Stimulated activated CD4-positive, alpha-beta T cell treated with anti-CD3 and anti-CD28 coated beads, Interleukin-15, amount 100 ng/mL, for 48 hours (primary cell): Measurements from ENCODE around the gene C3orf22.

Source experiments
- DNase-seq, 2 donors: peaks; one replicate each; pipeline ENCODE4 v3.0.0-alpha.2; 2020; ENCODE audit warnings: low read depth in 2 of 2

The C3orf22 gene

DNA sequence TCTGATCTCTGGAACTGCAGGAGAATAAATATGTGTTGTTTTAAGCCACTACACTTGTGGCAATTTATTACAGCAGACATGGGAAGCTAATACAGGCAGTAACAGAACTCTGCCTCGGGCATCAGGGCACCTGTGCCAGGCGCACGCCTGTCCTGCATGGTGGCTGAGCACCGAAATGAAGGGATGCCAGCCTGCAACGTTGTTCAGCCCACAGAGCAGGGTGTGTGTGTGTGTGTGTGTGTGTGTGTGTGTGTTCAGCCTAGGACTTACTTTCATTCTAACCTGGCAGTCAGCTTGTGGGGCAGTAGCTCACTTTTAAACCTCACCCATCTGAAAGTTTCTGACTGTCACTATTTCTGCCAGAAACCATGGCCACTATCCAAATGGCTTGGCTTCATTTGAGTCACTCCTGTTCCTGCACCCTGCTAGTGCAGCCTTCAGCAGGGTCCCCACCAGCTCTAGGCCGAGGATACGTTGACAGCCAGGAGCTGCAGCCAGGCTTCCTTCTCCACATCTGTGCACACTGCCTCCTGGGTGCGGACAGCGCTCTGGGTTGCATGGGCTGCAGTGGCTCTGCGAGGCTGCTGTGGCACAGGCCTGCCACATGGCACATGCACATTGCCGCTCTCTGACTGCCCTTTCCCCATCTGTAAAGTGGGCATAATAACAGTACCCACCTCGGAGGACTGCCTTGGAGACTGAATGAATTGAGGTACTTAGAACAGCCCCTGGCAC, 45.6 kb downstream of the C3orf22 start:
- DNase-seq: no peak

DNA sequence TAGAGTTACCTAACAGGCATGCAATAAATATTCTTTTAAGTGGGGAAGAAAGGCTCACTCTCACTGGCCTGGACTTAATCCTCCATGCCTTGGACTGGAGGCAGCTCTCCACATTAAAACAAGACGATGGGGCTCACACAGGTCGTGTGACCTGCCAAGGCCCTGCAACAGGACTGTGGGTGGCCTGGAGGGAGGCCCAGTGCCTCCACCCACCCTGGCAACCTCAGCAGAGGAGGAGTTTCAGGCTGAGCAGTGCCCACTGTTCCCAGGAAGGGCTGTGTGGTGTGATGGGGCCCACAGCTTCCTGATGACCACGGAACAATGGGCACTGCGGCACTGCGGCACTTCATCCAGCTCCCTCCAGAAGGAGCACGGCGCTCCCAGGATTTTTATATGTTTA, 46.7 kb downstream of the C3orf22 start:
- no peak for DNase-seq

DNA sequence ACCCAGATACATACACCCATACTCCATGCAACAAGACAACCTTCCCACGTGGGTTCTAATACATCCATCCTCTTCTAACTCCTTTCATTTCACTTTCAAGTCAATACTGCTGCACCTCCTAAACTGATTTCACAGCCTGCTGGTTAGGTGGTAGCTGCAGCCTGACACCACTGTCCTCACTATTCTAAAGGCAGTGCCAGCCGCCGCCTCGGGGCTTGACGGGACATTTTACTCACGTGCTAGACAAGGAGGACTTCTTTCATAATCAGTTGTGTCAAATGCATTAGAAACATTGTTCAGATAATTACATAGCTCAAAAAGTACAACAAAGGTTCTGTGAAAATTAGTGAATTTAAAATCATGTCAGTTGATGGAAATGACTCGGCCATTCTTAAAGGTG, 47.4 kb downstream of the C3orf22 start:
- no peak for DNase-seq

DNA sequence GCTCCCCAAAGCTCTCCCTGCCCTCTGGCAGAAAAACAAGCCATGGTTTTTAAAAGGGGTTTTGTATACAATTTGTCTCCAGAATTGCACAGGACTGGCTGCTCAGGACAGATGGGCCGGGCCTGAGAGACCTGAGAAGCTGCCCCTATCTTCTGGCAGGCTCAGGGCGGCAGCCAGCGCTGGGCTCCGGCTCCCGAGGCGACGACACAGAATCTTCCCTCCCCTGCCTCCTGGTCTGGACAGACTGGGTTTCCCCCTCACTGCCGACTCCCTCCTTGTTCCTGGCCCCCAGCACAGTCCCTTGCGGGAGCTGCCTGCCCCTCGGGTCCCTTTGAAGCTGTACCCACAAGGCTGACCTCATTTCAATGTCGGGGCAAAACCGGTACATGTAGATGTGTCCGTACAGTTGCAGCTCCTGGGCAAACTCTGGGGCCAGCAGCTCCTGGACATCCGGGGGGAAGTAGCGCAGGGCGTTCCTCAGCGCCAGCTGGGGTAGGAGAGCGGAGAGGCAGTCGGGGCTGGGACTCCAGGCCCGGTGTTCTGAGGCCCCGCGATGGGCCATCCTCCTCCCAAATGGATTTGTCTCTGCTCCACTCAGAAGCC, 48.3 kb downstream of the C3orf22 start:
- no peak for DNase-seq

DNA sequence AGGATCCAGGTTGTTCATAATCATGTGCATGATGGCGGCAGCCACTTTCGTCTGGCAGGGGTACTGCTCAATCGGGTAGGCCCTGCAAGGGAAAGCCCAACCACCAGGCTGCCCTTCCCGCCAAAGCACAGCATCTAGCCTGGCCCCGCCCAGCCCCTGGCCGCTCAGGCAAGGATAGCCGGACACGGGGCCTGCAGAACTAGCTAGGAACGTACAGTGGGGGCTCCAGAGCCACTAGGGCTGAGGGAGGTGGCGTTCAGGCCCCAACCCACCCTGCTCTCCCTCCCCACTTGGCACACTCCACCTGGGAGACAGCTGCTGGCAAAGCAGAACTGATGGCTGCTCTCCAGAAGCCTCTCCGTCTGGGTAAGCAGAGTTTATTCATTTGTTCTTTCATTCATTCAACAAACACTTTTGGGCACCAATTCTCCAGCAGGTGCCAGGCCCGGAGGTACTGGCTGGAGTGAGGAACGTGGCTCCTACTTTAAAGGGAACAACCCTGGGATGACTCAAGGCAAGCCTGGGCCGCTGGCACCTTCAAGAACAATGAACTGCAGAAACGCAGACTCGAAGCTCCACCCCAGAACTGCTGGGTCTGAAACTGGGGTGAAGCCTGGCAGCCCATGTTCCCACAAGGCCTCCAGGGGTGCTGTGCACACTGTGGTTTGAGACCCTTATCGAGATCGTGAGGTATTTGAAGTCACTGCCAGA, 49.0 kb downstream of the C3orf22 start:
- no peak for DNase-seq

DNA sequence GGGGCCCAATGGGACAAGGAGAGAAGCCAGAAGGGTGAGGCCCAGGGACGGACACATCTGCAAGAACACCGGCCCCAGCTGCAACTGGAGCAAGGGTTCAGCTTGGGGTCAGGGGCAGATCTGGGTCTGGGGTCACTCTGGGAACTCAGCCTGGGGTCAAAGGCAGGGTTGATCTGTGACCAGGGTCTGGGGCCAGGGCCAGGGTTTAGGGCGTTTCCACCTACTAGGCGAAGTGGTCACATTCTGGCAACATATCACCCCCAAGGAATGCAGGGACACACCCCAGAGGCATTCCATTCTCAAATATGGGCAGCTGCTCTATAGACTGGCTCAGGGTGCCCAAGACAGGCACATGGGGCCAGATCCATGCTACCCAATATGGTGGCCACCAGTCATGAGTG, 50.2 kb downstream of the C3orf22 start:
- no peak for DNase-seq

DNA sequence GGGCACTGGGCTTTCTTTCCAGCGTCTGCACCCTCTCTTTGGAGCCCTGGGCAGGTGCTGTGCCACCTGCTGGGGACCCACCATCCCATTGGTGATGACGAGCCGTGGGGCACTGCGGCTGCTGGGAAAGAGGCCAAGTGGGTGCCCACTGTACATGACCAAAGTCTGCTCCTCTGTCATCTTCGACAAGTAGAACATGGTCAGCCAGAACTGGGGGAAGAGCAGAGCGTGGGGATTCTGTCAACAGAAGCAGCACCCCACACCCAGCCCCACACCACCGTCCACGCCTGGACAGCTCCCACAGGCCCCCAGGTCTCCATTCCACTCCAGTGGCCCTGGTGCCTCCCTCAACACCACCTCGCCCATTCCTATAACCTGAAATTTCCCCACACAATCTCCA, 50.8 kb downstream of the C3orf22 start:
- no peak for DNase-seq

DNA sequence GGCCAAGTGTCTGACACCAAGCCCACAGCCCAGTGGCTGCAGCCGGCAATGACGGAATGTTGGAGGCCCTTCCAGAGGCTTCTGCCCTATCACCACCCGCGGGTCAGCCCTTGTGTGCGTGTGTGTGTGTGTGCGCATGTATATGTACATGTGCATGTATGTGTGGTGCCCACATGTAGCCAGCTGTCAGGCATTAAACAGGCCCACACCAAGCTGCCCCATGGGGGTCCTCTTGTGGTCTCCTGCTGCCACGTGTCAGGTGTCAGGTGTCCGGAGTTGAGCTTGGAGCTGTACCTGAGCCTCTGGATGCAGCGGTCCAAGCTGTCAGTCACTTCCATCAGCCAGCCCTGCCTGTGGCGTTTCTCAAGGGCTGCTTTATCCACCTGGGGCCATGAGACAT, 55.0 kb downstream of the C3orf22 start:
- DNase-seq: no peak

DNA sequence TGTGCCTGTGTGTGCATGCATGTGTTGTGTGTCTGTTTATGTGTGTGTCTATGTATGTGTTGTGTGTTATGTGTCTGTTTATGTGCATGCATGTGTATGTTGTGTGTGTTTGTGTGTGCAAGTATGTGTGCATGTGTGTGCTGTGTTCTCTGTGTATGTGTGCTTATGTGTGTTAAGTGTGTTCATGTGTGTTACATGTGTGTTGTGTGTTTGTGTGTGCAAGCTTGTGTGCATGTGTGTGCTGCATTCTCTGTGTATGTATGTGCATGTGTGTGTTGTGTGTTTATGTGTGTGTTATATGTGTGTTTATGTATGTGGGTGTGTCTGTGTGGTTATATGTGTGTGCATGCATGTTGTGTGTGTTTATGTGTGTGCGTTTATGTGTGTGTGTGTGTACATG, 56.1 kb downstream of the C3orf22 start:
- DNase-seq: no peak

DNA sequence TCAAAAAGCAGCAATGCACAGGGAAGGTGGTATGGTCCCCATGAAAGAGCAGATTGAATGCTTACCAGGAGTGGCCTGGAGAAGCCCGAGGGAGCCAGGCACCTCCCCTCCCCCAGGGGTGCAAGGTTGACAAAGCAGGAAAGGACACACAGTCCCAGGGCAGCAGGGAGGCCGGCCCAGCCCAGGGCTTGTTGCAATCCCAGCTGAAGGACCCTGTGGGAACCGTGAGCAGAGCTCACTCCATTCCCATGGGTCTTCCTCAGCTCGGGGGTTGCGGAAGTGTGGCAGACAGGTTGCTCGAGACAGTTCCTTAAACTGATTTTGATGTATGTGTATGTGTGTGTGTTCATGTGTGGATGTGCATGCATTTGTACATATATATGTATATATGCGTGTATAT, 57.0 kb downstream of the C3orf22 start:
- DNase-seq: no peak

DNA sequence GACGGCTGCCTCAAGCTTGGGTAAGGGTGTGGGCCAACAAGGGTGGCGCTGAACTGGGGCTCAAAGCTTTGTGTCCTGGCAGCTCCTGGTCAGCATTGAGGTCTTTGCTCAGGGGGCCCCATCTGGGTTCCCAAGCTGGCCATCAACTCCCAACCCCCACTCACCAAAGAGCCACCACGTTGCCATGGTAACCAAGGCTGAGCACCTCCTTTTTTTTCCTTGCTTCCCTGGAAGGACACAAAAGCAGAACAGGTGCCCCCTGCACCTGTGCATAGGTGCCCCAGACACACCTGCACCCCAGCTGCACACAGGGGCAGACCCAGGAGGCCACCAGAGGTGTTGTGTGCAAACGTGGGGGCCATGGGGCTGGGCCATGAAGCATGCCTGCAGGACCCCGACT, 57.7 kb downstream of the C3orf22 start:
- DNase-seq: no peak

DNA sequence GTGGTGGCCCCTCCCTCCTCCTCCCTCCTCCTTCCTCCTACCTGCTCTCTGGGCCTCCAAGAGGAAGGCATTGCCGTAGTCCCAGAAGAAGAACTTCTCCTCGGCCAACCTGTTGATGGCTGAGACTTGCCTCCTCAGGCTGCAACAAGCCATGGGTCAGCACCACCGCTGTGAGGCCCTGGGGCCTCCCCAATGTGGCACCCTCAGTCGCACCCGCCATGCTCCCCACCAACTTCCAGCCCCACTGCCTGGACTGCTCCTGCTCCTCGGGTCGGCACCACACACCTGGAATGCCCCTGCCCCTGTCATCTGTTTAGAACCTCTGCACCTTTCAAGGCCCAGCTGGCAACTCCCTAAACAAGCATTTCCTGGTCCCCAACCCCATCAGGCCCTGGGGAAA, 58.7 kb downstream of the C3orf22 start:
- DNase-seq: no peak
